Measurements from ENCODE around the gene PHACTR2.

Gene PHACTR2

GRCh38 chr6:143761074-143761473, 83.3 kb downstream of the PHACTR2 start:
- no peaks in the 10 kb centered on the region for H3K9me3 Mint-ChIP-seq
- no peak for TF ChIP-seq CTCF (IDR thresholded peaks at IDR 0.05; ENCODE audit: unreplicated experiment in 3 of 3)
- H3K27ac Mint-ChIP-seq: no peak overlapping the region
- peaks cover 46% of the 10 kb centered on the region for H3K36me3 Mint-ChIP-seq (ENCODE audit: low read depth)
- no peak overlapping the region for H3K4me3 Mint-ChIP-seq
- no peaks in the 10 kb centered on the region for H3K27me3 Mint-ChIP-seq (ENCODE audit: low read depth)
- peaks cover 8% of the 10 kb centered on the region for H3K4me1 Mint-ChIP-seq

- Mint-ChIP-seq H3K36me3 (ENCODE audit: low read depth) (peaks cover 51% of the 10 kb centered on the region), H3K4me3 (no peak overlapping the region), H3K4me1 (peaks cover 8% of the 10 kb centered on the region), H3K27me3 (ENCODE audit: low read depth) (no peaks in the 10 kb centered on the region), H3K27ac (peak overlapping the region in 2 of 3 experiments; percentile 2 to 23), H3K9me3 (no peaks in the 10 kb centered on the region)
- no peak for TF ChIP-seq CTCF (IDR thresholded peaks at IDR 0.05; ENCODE audit: unreplicated experiment in 3 of 3)
Measured at GRCh38 chr6:143762126-143762525, 84.4 kb downstream of the PHACTR2 start.

- H3K27me3 Mint-ChIP-seq (ENCODE audit: low read depth): no peaks in the 10 kb centered on the region
- no peaks in the 10 kb centered on the region for H3K9me3 Mint-ChIP-seq
- H3K36me3 Mint-ChIP-seq (ENCODE audit: low read depth): peaks cover 60% of the 10 kb centered on the region
- H3K4me3 Mint-ChIP-seq: no peak overlapping the region
- peaks cover 8% of the 10 kb centered on the region for H3K4me1 Mint-ChIP-seq
- H3K27ac Mint-ChIP-seq: no peak overlapping the region
- no peak for TF ChIP-seq CTCF (IDR thresholded peaks at IDR 0.05; ENCODE audit: unreplicated experiment in 3 of 3)
Measured at GRCh38 chr6:143765422-143766184, 87.8 kb downstream of the PHACTR2 start.

GRCh38 chr6:143766185-143766553, 88.4 kb downstream of the PHACTR2 start:
- no peak overlapping the region for H3K27ac Mint-ChIP-seq
- peaks cover 57% of the 10 kb centered on the region for H3K36me3 Mint-ChIP-seq (ENCODE audit: low read depth)
- H3K4me3 Mint-ChIP-seq: no peak overlapping the region
- no peaks in the 10 kb centered on the region for H3K9me3 Mint-ChIP-seq
- peaks cover 8% of the 10 kb centered on the region for H3K4me1 Mint-ChIP-seq
- no peaks in the 10 kb centered on the region for H3K27me3 Mint-ChIP-seq (ENCODE audit: low read depth)
- TF ChIP-seq CTCF (IDR thresholded peaks at IDR 0.05; ENCODE audit: unreplicated experiment in 3 of 3): no peak

- H3K27me3 Mint-ChIP-seq (ENCODE audit: low read depth): no peaks in the 10 kb centered on the region
- no peak overlapping the region for H3K4me3 Mint-ChIP-seq
- H3K9me3 Mint-ChIP-seq: no peaks in the 10 kb centered on the region
- no peak for TF ChIP-seq CTCF (IDR thresholded peaks at IDR 0.05; ENCODE audit: unreplicated experiment in 3 of 3)
- peaks cover 10% of the 10 kb centered on the region for H3K4me1 Mint-ChIP-seq
- peaks cover 52% of the 10 kb centered on the region for H3K36me3 Mint-ChIP-seq (ENCODE audit: low read depth)
- no peak overlapping the region for H3K27ac Mint-ChIP-seq
Measured at GRCh38 chr6:143767433-143767832, 89.7 kb downstream of the PHACTR2 start.

All from nephron (organoid).